SJSA1 (cell line): ENCODE data around the gene TAB2. TPM values are rescaled to one million over a fixed set of nuclear protein-coding genes. Genes with fewer than 3 reads are reported as not detected.

Source experiments
- DNase-seq, 2 experiments: peaks; one replicate each; pipeline ENCODE4 v3.0.0-alpha.2; 2015 to 2020; ENCODE audit warnings: low spot score in 2 of 2, low read depth in 1 of 2
- H3K27ac ChIP-seq: fragments of 250-450 bp; sonication (Bioruptor Pico); 2 replicates; pipeline ENCODE4 v1.5.1; 2020; ENCODE audit warnings: mild to moderate bottlenecking, moderate library complexity
- H3K27me3 ChIP-seq: fragments of 250-450 bp; sonication (Bioruptor Pico); replicated peaks from 2 replicates; pipeline ENCODE4 v1.5.1; 2020; ENCODE audit warnings: mild to moderate bottlenecking, moderate library complexity
- H3K36me3 ChIP-seq: fragments of 250-450 bp; sonication (Bioruptor Pico); 2 replicates; pipeline ENCODE4 v1.5.1; 2020; ENCODE audit warnings: mild to moderate bottlenecking
- H3K4me1 ChIP-seq: fragments of 250-450 bp; sonication (Bioruptor Pico); replicated peaks from 2 replicates; pipeline ENCODE4 v1.6.1; 2021; ENCODE audit warnings: mild to moderate bottlenecking
- H3K4me3 ChIP-seq: fragments of 250-450 bp; sonication (Bioruptor Pico); 2 replicates; pipeline ENCODE4 v1.5.1; 2020; ENCODE audit warnings: mild to moderate bottlenecking
- H3K9me3 ChIP-seq: fragments of 250-450 bp; sonication (Bioruptor Pico); replicated peaks from 2 replicates; pipeline ENCODE4 v1.5.1; 2020; ENCODE audit warnings: mild to moderate bottlenecking
- total RNA-seq: library from RNA; depleted of rRNA; stranded (reverse); fragments of >200 nt; shearing (Covaris generic); gene quantifications from 2 replicates; pipeline ENCODE4 v1.2.3, GENCODE V29; 2014

The TAB2 gene
- total RNA-seq, 1 experiment from 2014 or later, result 48.5 TPM

- Histone ChIP-seq H3K4me1 (peaks cover 16% of the 10 kb centered on the region), H3K9me3 (no peaks in the 10 kb centered on the region), H3K27ac (no peak overlapping the region), H3K36me3 (no peaks in the 10 kb centered on the region), H3K4me3 (no peak overlapping the region), H3K27me3 (no peaks in the 10 kb centered on the region)
- no peak for DNase-seq
These were observed 27.5 kb upstream of the TAB2 start for GRCh38 chr6:149289966-149290365.

DNA sequence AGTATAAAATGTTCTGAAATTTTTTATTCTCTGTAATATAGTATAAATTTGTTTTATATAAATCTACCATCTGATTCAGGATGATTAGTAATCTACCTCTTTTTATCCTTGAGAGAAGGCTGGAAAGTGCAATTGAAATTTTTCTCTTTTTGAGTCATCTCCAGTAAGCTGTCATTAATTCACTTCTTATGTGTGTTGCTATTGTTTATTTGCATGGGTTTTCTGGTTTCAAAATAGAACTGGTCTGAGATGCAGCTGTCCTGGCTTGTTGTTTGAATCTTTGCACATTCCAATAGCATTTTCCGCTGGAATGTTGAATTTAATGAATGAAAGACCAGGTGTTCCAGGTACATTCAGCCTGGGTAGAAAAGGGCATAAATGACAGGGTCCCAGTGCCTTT is 24.3 kb upstream of the TAB2 start:
- DNase-seq, result peak in 1 of 2 experiments; percentile 60
- no peaks in the 10 kb centered on the region for H3K36me3 ChIP-seq
- no peaks in the 10 kb centered on the region for H3K27me3 ChIP-seq
- no peak overlapping the region for H3K4me3 ChIP-seq
- H3K9me3 ChIP-seq, result no peaks in the 10 kb centered on the region
- peak overlapping the region; percentile 19; the same call in 1 of the 2 replicates for H3K27ac ChIP-seq
- H3K4me1 ChIP-seq, result peaks cover 16% of the 10 kb centered on the region

GRCh38 chr6:149300563-149300962 is 16.9 kb upstream of the TAB2 start:
- H3K36me3 ChIP-seq, result no peaks in the 10 kb centered on the region
- no peaks in the 10 kb centered on the region for H3K9me3 ChIP-seq
- no peak overlapping the region for H3K27ac ChIP-seq

GRCh38 chr6:149302723-149303122 is 14.8 kb upstream of the TAB2 start:
- Histone ChIP-seq H3K36me3 (no peaks in the 10 kb centered on the region), H3K9me3 (no peaks in the 10 kb centered on the region), H3K4me3 (no peak overlapping the region), H3K4me1 (peaks cover 14% of the 10 kb centered on the region), H3K27ac (no peak overlapping the region), H3K27me3 (no peaks in the 10 kb centered on the region)
- DNase-seq, result no peak

More at GRCh38 chr6:149300563-149300962, 16.9 kb upstream of the TAB2 start:
- DNase-seq, result no peak
- no peak overlapping the region for H3K4me3 ChIP-seq
- no peaks in the 10 kb centered on the region for H3K4me1 ChIP-seq
- no peaks in the 10 kb centered on the region for H3K27me3 ChIP-seq

- DNase-seq, result no peak
- Histone ChIP-seq H3K4me1 (peaks cover 18% of the 10 kb centered on the region), H3K27me3 (no peaks in the 10 kb centered on the region), H3K9me3 (no peaks in the 10 kb centered on the region), H3K36me3 (no peaks in the 10 kb centered on the region), H3K27ac (no peak overlapping the region), H3K4me3 (no peak overlapping the region)
These were observed 14.0 kb upstream of the TAB2 start for GRCh38 chr6:149303468-149303867.

DNA sequence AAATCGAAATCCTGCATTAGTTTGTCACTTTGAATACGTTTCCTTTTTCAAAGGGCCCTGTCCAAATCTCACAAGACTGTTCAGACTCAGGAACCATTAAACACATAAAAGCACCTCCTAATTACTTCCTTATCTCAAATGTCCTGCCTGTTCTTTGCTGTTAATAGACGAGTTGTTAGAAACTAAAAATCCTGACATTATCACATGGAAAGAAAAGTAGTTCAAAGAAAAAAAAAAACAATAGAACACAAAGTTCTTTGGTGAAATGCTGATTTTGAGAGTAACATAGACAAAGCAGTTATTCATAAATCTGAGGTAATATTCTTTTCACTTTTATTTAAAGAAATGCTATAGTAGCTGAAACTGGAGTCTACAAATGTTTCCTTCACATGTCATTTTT is 12.1 kb upstream of the TAB2 start:
- Histone ChIP-seq H3K9me3 (no peaks in the 10 kb centered on the region), H3K27me3 (no peaks in the 10 kb centered on the region), H3K4me3 (no peak overlapping the region), H3K36me3 (no peaks in the 10 kb centered on the region), H3K27ac (no peak overlapping the region), H3K4me1 (peaks cover 18% of the 10 kb centered on the region)
- no peak for DNase-seq

GRCh38 chr6:149306967-149307366 is 10.5 kb upstream of the TAB2 start:
- Histone ChIP-seq H3K36me3 (no peaks in the 10 kb centered on the region), H3K4me1 (peaks cover 18% of the 10 kb centered on the region), H3K9me3 (no peaks in the 10 kb centered on the region), H3K27ac (peak overlapping the region; percentile 61), H3K27me3 (no peaks in the 10 kb centered on the region), H3K4me3 (no peak overlapping the region)
- peak; percentile 58 to 67 for DNase-seq

DNA sequence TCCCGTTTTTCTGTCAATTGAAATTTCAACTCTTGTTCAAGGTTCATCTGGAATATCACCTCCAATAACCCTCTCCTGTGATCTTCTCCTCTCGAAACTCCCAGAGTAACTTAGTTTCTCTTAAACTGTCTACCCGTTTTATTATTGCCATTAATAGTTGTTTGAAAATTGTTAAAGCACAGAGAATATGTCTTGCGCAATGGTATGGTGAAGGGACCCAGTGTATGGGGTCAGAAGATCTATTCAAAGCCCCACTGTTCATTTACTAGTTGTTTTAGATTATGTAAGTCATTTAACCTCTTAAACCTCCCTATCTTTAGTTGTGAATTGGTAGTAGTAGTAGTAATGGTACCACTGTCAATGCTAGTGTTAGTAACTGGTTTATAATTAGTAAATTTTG is 6.2 kb upstream of the TAB2 start:
- Histone ChIP-seq H3K9me3 (no peaks in the 10 kb centered on the region), H3K27me3 (no peaks in the 10 kb centered on the region), H3K4me1 (peaks cover 23% of the 10 kb centered on the region), H3K27ac (no peak overlapping the region), H3K36me3 (no peaks in the 10 kb centered on the region), H3K4me3 (no peak overlapping the region)
- DNase-seq, result no peak

- Histone ChIP-seq H3K4me1 (peaks cover 20% of the 10 kb centered on the region), H3K27ac (no peak overlapping the region), H3K27me3 (no peaks in the 10 kb centered on the region), H3K36me3 (no peaks in the 10 kb centered on the region), H3K9me3 (no peaks in the 10 kb centered on the region), H3K4me3 (no peak overlapping the region)
- no peak for DNase-seq
These were observed 5.7 kb upstream of the TAB2 start for GRCh38 chr6:149311766-149312165.

- Histone ChIP-seq H3K27me3 (no peaks in the 10 kb centered on the region), H3K9me3 (no peaks in the 10 kb centered on the region), H3K27ac (no peak overlapping the region), H3K36me3 (peaks cover 7% of the 10 kb centered on the region), H3K4me3 (no peak overlapping the region), H3K4me1 (peaks cover 7% of the 10 kb centered on the region)
- no peak for DNase-seq
These were observed 4.4 kb upstream of the TAB2 start for GRCh38 chr6:149313070-149313469.

DNA sequence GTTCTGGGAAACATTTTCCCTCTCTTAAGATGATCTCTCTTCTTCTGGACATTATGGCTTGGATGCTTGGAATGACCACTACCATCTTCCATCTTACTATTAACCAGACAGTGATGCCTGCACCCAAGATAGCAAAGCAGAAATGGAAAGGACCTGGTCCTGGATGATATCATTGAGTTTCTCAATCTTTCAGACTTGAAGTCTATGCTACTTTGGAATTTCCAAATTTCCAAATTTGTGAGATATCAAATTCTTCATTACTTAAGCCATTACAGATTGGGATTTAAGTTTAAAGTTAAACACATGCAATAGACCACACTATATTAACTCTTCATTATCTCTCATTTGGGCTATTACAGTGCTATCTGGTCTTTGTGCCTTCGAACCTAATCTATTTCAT is 3.7 kb upstream of the TAB2 start:
- Histone ChIP-seq H3K9me3 (no peaks in the 10 kb centered on the region), H3K4me1 (peaks cover 6% of the 10 kb centered on the region; the same call in 1 of the 2 replicates), H3K27ac (no peak overlapping the region), H3K27me3 (no peaks in the 10 kb centered on the region), H3K4me3 (no peak overlapping the region), H3K36me3 (peaks cover 8% of the 10 kb centered on the region)
- DNase-seq, result no peak

- peaks cover 6% of the 10 kb centered on the region; the same call in 1 of the 2 replicates for H3K4me1 ChIP-seq
- no peaks in the 10 kb centered on the region for H3K27me3 ChIP-seq
- DNase-seq, result no peak
- no peak overlapping the region for H3K27ac ChIP-seq
- peaks cover 10% of the 10 kb centered on the region for H3K36me3 ChIP-seq
- H3K9me3 ChIP-seq, result no peaks in the 10 kb centered on the region
- no peak overlapping the region for H3K4me3 ChIP-seq
These were observed 3.1 kb upstream of the TAB2 start for GRCh38 chr6:149314325-149314905.

- Histone ChIP-seq H3K9me3 (no peaks in the 10 kb centered on the region), H3K36me3 (peaks cover 10% of the 10 kb centered on the region), H3K27ac (peak overlapping the region; percentile 91), H3K4me3 (peak overlapping the region; percentile 97), H3K4me1 (peaks cover 21% of the 10 kb centered on the region), H3K27me3 (no peaks in the 10 kb centered on the region)
- no peak for DNase-seq
These were observed 1.3 kb upstream of the TAB2 start for GRCh38 chr6:149316108-149316727.

GRCh38 chr6:149316740-149317643 is 520 bp upstream of the TAB2 start:
- peak; percentile 92 to 93 for DNase-seq
- no peaks in the 10 kb centered on the region for H3K9me3 ChIP-seq
- H3K27me3 ChIP-seq, result no peaks in the 10 kb centered on the region
- peaks cover 26% of the 10 kb centered on the region for H3K4me1 ChIP-seq
- H3K36me3 ChIP-seq, result peaks cover 10% of the 10 kb centered on the region
- peak overlapping the region; percentile 91 for H3K27ac ChIP-seq
- H3K4me3 ChIP-seq, result peak overlapping the region; percentile 97
